ENCODE measurements around the gene RETN. TPM values are rescaled to one million over a fixed set of nuclear protein-coding genes. Genes with fewer than 3 reads are reported as not detected.

The RETN gene
- total RNA-seq, 2 donors from 2014 or later = not detected

GRCh38 chr19:7699003-7699402 lies 30.2 kb downstream of the RETN start:
- Histone ChIP-seq H3K4me1 (ENCODE audit: control insufficient read depth in 1 of 2, low read depth in 2 of 2) (no peaks in the 10 kb centered on the region), H3K27me3 (replicated peaks; ENCODE audit: insufficient read depth) (no peaks in the 10 kb centered on the region), H3K27ac (no peak overlapping the region), H3K9me3 (no peaks in the 10 kb centered on the region), H3K4me3 (no peak overlapping the region), H3K36me3 (no peaks in the 10 kb centered on the region)
- TF ChIP-seq, protein P1, sequence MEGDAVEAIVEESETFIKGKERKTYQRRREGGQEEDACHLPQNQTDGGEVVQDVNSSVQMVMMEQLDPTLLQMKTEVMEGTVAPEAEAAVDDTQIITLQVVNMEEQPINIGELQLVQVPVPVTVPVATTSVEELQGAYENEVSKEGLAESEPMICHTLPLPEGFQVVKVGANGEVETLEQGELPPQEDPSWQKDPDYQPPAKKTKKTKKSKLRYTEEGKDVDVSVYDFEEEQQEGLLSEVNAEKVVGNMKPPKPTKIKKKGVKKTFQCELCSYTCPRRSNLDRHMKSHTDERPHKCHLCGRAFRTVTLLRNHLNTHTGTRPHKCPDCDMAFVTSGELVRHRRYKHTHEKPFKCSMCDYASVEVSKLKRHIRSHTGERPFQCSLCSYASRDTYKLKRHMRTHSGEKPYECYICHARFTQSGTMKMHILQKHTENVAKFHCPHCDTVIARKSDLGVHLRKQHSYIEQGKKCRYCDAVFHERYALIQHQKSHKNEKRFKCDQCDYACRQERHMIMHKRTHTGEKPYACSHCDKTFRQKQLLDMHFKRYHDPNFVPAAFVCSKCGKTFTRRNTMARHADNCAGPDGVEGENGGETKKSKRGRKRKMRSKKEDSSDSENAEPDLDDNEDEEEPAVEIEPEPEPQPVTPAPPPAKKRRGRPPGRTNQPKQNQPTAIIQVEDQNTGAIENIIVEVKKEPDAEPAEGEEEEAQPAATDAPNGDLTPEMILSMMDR (IDR thresholded peaks at IDR 0.05) = no peak
- no peak for DNase-seq (ENCODE audit: low spot score)
- ATAC-seq (ENCODE audit: insufficient number of reproducible peaks, low FRiP score, low read depth) = no peak

GRCh38 chr19:7699417-7700401 lies 30.9 kb downstream of the RETN start:
- DNase-seq (ENCODE audit: low spot score) = no peak
- H3K36me3 ChIP-seq = no peaks in the 10 kb centered on the region
- no peak for ATAC-seq (ENCODE audit: insufficient number of reproducible peaks, low FRiP score, low read depth)
- no peak overlapping the region for H3K4me3 ChIP-seq
- H3K4me1 ChIP-seq (ENCODE audit: control insufficient read depth in 1 of 2, low read depth in 2 of 2) = no peaks in the 10 kb centered on the region
- H3K27ac ChIP-seq = no peak overlapping the region
- H3K9me3 ChIP-seq = no peaks in the 10 kb centered on the region
- TF ChIP-seq, protein P1 (IDR thresholded peaks at IDR 0.05) = no peak
- H3K27me3 ChIP-seq (replicated peaks; ENCODE audit: insufficient read depth) = no peaks in the 10 kb centered on the region

- H3K9me3 ChIP-seq = no peaks in the 10 kb centered on the region
- ATAC-seq (ENCODE audit: insufficient number of reproducible peaks, low FRiP score, low read depth) (no peak), DNase-seq (ENCODE audit: low spot score) (no peak)
- H3K4me3 ChIP-seq = no peak overlapping the region
- TF ChIP-seq, protein P1 (IDR thresholded peaks at IDR 0.05) = no peak
- H3K27me3 ChIP-seq (replicated peaks; ENCODE audit: insufficient read depth) = no peaks in the 10 kb centered on the region
- H3K36me3 ChIP-seq = no peaks in the 10 kb centered on the region
- no peaks in the 10 kb centered on the region for H3K4me1 ChIP-seq (ENCODE audit: control insufficient read depth in 1 of 2, low read depth in 2 of 2)
- no peak overlapping the region for H3K27ac ChIP-seq
Measured at GRCh38 chr19:7701049-7701653, 32.3 kb downstream of the RETN start.

DNA sequence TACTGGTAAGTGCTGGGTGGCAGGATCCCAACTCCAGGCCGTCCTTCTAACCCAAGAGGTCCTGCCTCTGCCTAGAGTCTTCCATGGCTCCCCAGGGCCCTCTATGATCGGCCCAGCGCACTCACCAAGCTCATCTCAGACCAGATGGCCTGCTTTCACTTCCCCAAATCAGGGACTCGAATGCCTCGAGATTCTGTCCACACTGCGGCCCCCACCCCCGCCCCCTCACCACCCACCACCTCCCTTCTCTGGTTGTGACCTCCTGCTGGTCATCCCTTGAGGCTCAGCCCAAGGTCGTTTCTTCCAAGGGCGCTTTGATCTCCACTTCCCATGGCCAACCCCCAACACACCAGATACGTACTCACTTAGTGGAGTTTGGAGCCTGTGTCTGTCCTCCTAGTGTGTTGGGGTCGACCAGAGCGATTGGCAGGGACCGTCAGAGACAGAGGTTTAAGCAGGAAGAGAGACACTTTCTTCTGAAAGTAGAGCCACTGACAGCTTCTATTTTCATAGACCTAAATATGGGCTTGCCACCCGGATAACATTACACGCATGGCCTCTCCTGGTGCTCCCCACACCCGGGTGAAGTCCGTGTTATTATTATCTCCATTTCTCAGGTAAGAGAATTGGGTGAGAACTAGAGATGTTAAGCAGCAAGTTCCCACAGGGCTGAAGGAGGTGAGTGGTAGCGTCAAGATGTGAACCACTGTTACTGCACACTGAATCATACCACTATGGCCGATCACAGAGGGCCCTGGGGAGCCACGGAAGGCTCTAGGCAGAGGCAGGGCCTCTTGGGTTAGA lies 33.0 kb downstream of the RETN start, which contains the start of gene FCER2:
Gene FCER2 (minus strand): TSS at position 478 of the 804 bp plus-strand sequence. CDS start 2,371 bp downstream, outside the sequence.
- Histone ChIP-seq H3K9me3 (no peaks in the 10 kb centered on the region), H3K4me3 (no peak within 1 kb of the TSS), H3K4me1 (ENCODE audit: control insufficient read depth in 1 of 2, low read depth in 2 of 2) (no peaks in the 10 kb centered on the region), H3K27ac (no peak within 1 kb of the TSS), H3K36me3 (no peaks in the 10 kb centered on the region), H3K27me3 (replicated peaks; ENCODE audit: insufficient read depth) (no peaks in the 10 kb centered on the region)
- TF ChIP-seq, protein P1 (IDR thresholded peaks at IDR 0.05) = no peak
- no peak for DNase-seq (ENCODE audit: low spot score)
- ATAC-seq (ENCODE audit: insufficient number of reproducible peaks, low FRiP score, low read depth) = no peak
